GM12878 (cell line): Measurements from ENCODE around the gene ALDH3A2. TPM values are rescaled to one million over a fixed set of nuclear protein-coding genes. Genes with fewer than 3 reads are reported as not detected.
A peak's percentile ranks its signal among the peaks of the same experiment; 100 is the strongest.

Experiments used
- ATAC-seq: fragments of 200-7000 bp; cut with Tn5 transposase; 3 replicates; pipeline ENCODE4 v1.9.1; 2020; ENCODE audit warnings: mild to moderate bottlenecking, moderate library complexity
- BruUV-seq: library from RNA; stranded (reverse); fragments of 400-500 nt; replicated peaks from 2 replicates; lab custom pipeline; 2021; lab: Mats Ljungman, UMichigan
- CTCF ChIA-PET: fragments of 300-600 bp; sonication (Branson Sonifier 250); formaldehyde crosslinking; extraction: SDS; loops from one replicate; lab custom pipeline; 2021; ENCODE audit warnings: inconsistent platforms; lab: Yijun Ruan, JAX
- POLR2A ChIA-PET: fragments of 350-600 bp; formaldehyde crosslinking; extraction: SDS; loops from one replicate; lab custom pipeline; 2021; ENCODE audit warnings: inconsistent platforms; lab: Charles Lee
- RAD21 ChIA-PET: fragments of 300-600 bp; sonication (Branson Sonifier 250); formaldehyde crosslinking; loops from one replicate; lab custom pipeline; 2023; ENCODE audit warnings: antibody characterized with exemption; ENCODE audit not compliant: unreplicated experiment; lab: Charles Lee
- SMC1A ChIA-PET: fragments of 300-600 bp; sonication (Branson Sonifier 250); formaldehyde crosslinking; loops from one replicate; lab custom pipeline; 2023; ENCODE audit not compliant: unreplicated experiment, uncharacterized antibody; lab: Charles Lee
- DNase-seq: peaks from one replicate; pipeline ENCODE4 v3.0.0-alpha.2; 2011; ENCODE audit warnings: low read depth, low spot score
- FAIRE-seq: peaks from 3 replicates; lab custom pipeline; 2011; peaks lifted over from hg19 to GRCh38; lab: Jason Lieb, UNC
- H2AFZ ChIP-seq: 2 replicates; pipeline ENCODE4 v1.6.0; 2011; ENCODE audit warnings: low read depth, low read length, control low read depth; ENCODE audit not compliant: control insufficient read depth
- H3K27ac ChIP-seq: 2 replicates; pipeline ENCODE4 v1.5.1; 2011; ENCODE audit warnings: control low read depth; ENCODE audit not compliant: control insufficient read depth, insufficient read depth
- H3K27me3 ChIP-seq, 2 experiments: replicated peaks in 1 of 2; 2 replicates each; pipeline versions ENCODE4 v1.6.0 to v1.6.1; 2011; ENCODE audit warnings: low read length in 1 of 2; ENCODE audit not compliant: control insufficient read depth in 2 of 2, insufficient read depth in 2 of 2
- H3K36me3 ChIP-seq, 2 experiments: 2 replicates each; pipeline ENCODE4 v1.5.1; 2011; ENCODE audit warnings: low read length in 1 of 2; ENCODE audit not compliant: control insufficient read depth in 2 of 2, insufficient read depth in 2 of 2
- H3K4me1 ChIP-seq: 2 replicates; pipeline ENCODE4 v1.6.1; 2011; ENCODE audit warnings: mild to moderate bottlenecking, low read length, moderate library complexity, mixed read lengths; ENCODE audit not compliant: control insufficient read depth, insufficient read depth
- H3K4me2 ChIP-seq: 2 replicates; pipeline ENCODE4 v1.6.0; 2011; ENCODE audit warnings: control low read depth; ENCODE audit not compliant: control insufficient read depth, insufficient read depth
- H3K4me3 ChIP-seq: fragments of 200-600 bp; sonication (generic); 2 replicates; pipeline ENCODE4 v1.5.1; 2016
- H3K79me2 ChIP-seq: 2 replicates; pipeline ENCODE4 v1.6.0; 2011; ENCODE audit warnings: low read length; ENCODE audit not compliant: control insufficient read depth, insufficient read depth
- H3K9ac ChIP-seq: 2 replicates; pipeline ENCODE4 v1.8.0; 2011; ENCODE audit warnings: low read length, control low read depth, mixed read lengths; ENCODE audit not compliant: control insufficient read depth, insufficient read depth
- H3K9me3 ChIP-seq: replicated peaks from 3 replicates; pipeline ENCODE4 v1.5.1; 2011; ENCODE audit warnings: mild to moderate bottlenecking, low read length; ENCODE audit not compliant: control insufficient read depth, insufficient read depth
- H4K20me1 ChIP-seq: 2 replicates; pipeline ENCODE4 v1.6.0; 2011; ENCODE audit not compliant: control insufficient read depth, insufficient read depth
- BRCA1 ChIP-seq: IDR thresholded peaks from 2 replicates; pipeline ENCODE4 v1.6.1; 2011; ENCODE audit warnings: low read depth, low read length, improper control_type of control experiment
- HDAC2 ChIP-seq: fragments of 200-600 bp; sonication (generic); IDR thresholded peaks from 2 replicates; pipeline ENCODE4 v1.6.1; 2017
- HSF1 ChIP-seq: fragments of 150-350 bp; IDR thresholded peaks from 2 replicates; pipeline ENCODE4 v1.6.1; 2014; ENCODE audit warnings: mild to moderate bottlenecking, low read depth, low read length
- MLLT1 ChIP-seq: fragments of 450-650 bp; IDR thresholded peaks from 2 replicates; pipeline ENCODE4 v1.6.1; 2016; ENCODE audit warnings: mild to moderate bottlenecking
- PAX5 ChIP-seq: IDR thresholded peaks from 2 replicates; pipeline ENCODE4 v1.6.1; 2011; ENCODE audit warnings: low read depth, low read length, borderline replicate concordance
- STAT1 ChIP-seq: fragments of 450-650 bp; conservative IDR thresholded peaks from 2 replicates; pipeline ENCODE4 v1.6.1; 2014; ENCODE audit warnings: antibody characterized with exemption, mild to moderate bottlenecking
- WGBS: methylation state at CpG from one replicate; pipeline ENCODE4 v1.1.6; 2016; ENCODE audit warnings: low lambda C conversion rate; ENCODE audit not compliant: insufficient replicate concordance, insufficient coverage; ENCODE audit errors: missing lambda C conversion rate; 5-methylcytosine and 5-hydroxymethylcytosine counted together
- in situ Hi-C: fragments of 300-500 bp; cut with MboI; formaldehyde crosslinking; loops from 9 replicates; pipeline ENCODE4 v1.14.3; 2018; ENCODE audit warnings: mixed read lengths
- intact Hi-C: fragments of 100-400 bp; cut with micrococcal nuclease; formaldehyde crosslinking; loops from one replicate; pipeline ENCODE4 v1.14.2; 2022; ENCODE audit not compliant: unreplicated experiment
- polyA plus RNA-seq, 11 experiments: library from polyadenylated mRNA; depleted of rRNA in 4 of 11; unstranded in 6 of 11; stranded (reverse) in 5 of 11; fragments of >200 nt; fragmentation: Nextera tagmentation in 4 of 11; fragmentation: Illumina TruSeq in 1 of 11; extraction: Ambion mirVana in 4 of 11; extraction: Trizol in 1 of 11; gene quantifications; 1 replicate in 1 of 11; 2 replicates in 10 of 11; pipeline versions ENCODE4 v1.2.1 to v1.2.3, GENCODE V29; 2011 to 2016; ENCODE audit warnings: inconsistent platforms in 2 of 11, missing spikeins in 2 of 11, low read depth in 1 of 11
- total RNA-seq, 4 experiments: library from RNA; depleted of rRNA in 3 of 4; stranded (reverse); fragments of >200 nt in 3 of 4; fragmentation: Illumina TruSeq in 1 of 4; extraction: Trizol in 1 of 4; gene quantifications; 2 replicates each; pipeline versions ENCODE4 v1.2.1 to v1.2.3, GENCODE V29; 2013 to 2021

The ALDH3A2 gene
- total and polyA plus RNA-seq, 10 of the 15 experiments (the other 5 are each of a cell fraction or from before 2014, with no cell fraction given), result 5.0 to 37.0 (median 26.1) TPM

DNA sequence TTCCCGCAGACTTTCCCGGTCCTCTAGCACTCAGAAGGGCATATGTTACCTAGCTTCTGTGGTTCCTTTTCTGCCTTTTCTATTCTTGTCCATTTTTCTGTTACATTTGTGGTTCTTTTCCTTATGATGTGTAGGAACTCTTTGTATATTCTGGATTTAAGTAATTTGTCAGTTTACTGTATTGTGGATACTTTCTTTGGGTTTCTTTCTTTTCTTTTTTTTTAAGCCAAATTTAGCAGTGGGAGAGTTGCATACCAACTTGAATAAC, 657 bp downstream of the ALDH3A2 start (continued):
- TF ChIP-seq HDAC2 (no peak), STAT1 (no peak), BRCA1 (no peak)

DNA sequence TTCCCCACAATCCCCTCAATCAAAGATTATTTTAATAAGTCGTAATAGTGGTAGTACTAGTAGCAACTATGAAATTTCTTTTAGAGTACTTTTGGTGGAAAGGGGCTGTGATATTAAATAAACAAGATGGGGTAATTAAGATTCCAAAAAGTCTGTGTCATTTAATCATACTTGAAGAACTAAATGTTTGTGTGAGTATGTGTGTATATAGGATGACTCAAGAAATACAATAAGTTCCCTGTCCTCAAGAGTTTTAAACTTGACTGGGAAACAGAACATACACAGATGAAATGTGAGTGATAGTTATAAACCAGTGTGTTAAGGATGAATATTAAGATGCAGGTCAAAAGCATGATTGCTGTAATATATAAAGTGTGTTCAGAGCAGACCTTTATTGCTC, 2.3 kb downstream of the ALDH3A2 start:
- no peaks in the 10 kb centered on the region; a peak in 1 of 4 replicates for H3K36me3 ChIP-seq
- ATAC-seq (no peak), DNase-seq (no peak)
- H3K9me3 ChIP-seq, result no peaks in the 10 kb centered on the region; the same call in 2 of the 3 replicates
- H3K9ac ChIP-seq, result no peak overlapping the region; the same call in 1 of the 2 replicates
- RAD21 ChIA-PET, result no interaction called here
- POLR2A ChIA-PET, result no interaction called here
- SMC1A ChIA-PET, result no interaction called here
- BruUV-seq, result no TSS peak
- 100% methylated on average over 1 of the region's 1 CpG for WGBS
- in situ Hi-C loops, result no loop called here
- H3K4me3 ChIP-seq, result no peak overlapping the region
- no peak overlapping the region for H3K27ac ChIP-seq
- peaks cover 8% of the 10 kb centered on the region for H3K79me2 ChIP-seq
- peak overlapping the region; percentile 25; the same call in 1 of the 2 replicates for H3K4me2 ChIP-seq
- no peak for TF ChIP-seq PAX5
- no peak for TF ChIP-seq HSF1
- TF ChIP-seq MLLT1, result no peak
- TF ChIP-seq, all 136 proteins: peak for 0
- CTCF ChIA-PET, result interaction anchor here (0.5 kb wide), 1 partner anchor 112 kb away, joined by 3 read pairs; no protein-coding TSS in a partner anchor
- intact Hi-C loops, result no loop called here
- no peaks in the 10 kb centered on the region for H4K20me1 ChIP-seq
- H3K4me1 ChIP-seq, result peaks cover 8% of the 10 kb centered on the region; the same call in 1 of the 2 replicates
- no peak for FAIRE-seq
- H2AFZ ChIP-seq, result no peak overlapping the region
- H3K27me3 ChIP-seq, result no peaks in the 10 kb centered on the region
